GM12892 (cell line): ENCODE results near the gene SEL1L.

ENCODE experiments used
- POLR2A ChIP-seq: IDR thresholded peaks from 2 replicates; pipeline ENCODE4 v1.6.1; 2011; ENCODE audit warnings: low read depth, low read length, control low read depth
- POLR2AphosphoS5 ChIP-seq: IDR thresholded peaks from 2 replicates; pipeline ENCODE4 v1.6.1; 2011; ENCODE audit warnings: low read depth, low read length, control low read depth
- TAF1 ChIP-seq: IDR thresholded peaks from 2 replicates; pipeline ENCODE4 v1.6.1; 2011; ENCODE audit warnings: low read depth, mild to moderate bottlenecking, control low read depth, low read length, borderline replicate concordance

- no peak for TF ChIP-seq POLR2A
- no peak for TF ChIP-seq POLR2AphosphoS5
- no peak for TF ChIP-seq TAF1
These were observed 52.9 kb downstream of the SEL1L start for GRCh38 chr14:81480741-81481140.
